IMR-90 (cell line): ENCODE data around the gene STAT4. TPM values are rescaled to one million over a fixed set of nuclear protein-coding genes. Genes with fewer than 3 reads are reported as not detected.

ENCODE experiments used
- ATAC-seq: fragments of 200-7000 bp; cut with Tn5 transposase; 2 replicates; pipeline ENCODE4 v1.9.1; 2020; ENCODE audit warnings: low read depth, mild to moderate bottlenecking, moderate library complexity
- BruUV-seq: library from RNA; stranded (reverse); fragments of 400-500 nt; replicated peaks from 2 replicates; lab custom pipeline; 2021; lab: Mats Ljungman, UMichigan
- CTCF ChIA-PET: fragments of 300-600 bp; formaldehyde crosslinking; extraction: SDS; loops from one replicate; lab custom pipeline; 2021; ENCODE audit warnings: antibody characterized with exemption; lab: Yijun Ruan, JAX
- POLR2A ChIA-PET: fragments of 300-600 bp; sonication (Branson Sonifier 250); formaldehyde crosslinking; loops from one replicate; lab custom pipeline; 2022; ENCODE audit warnings: antibody characterized with exemption; ENCODE audit not compliant: unreplicated experiment; lab: Charles Lee
- DNase-seq: peaks from one replicate; pipeline ENCODE4 v3.0.0; 2013
- H2AFZ ChIP-seq: replicated peaks from 2 replicates; pipeline ENCODE3; 2013; ENCODE audit warnings: low read length, mild to moderate bottlenecking; ENCODE audit not compliant: poor library complexity
- H2AK5ac ChIP-seq: 2 replicates; pipeline ENCODE4 v1.6.1; 2013; ENCODE audit warnings: low read depth, low read length, inconsistent platforms
- H2AK9ac ChIP-seq: replicated peaks from 2 replicates; pipeline ENCODE3; 2013; ENCODE audit warnings: mild to moderate bottlenecking, low read depth, low read length, moderate library complexity; ENCODE audit not compliant: poor library complexity
- H2BK120ac ChIP-seq: 2 replicates; pipeline ENCODE4 v1.6.1; 2013; ENCODE audit warnings: low read depth, low read length, inconsistent platforms
- H2BK15ac ChIP-seq: 3 replicates; pipeline ENCODE4 v1.6.1; 2013; ENCODE audit warnings: low read depth, low read length, inconsistent platforms
- H2BK20ac ChIP-seq: 2 replicates; pipeline ENCODE4 v1.6.1; 2013; ENCODE audit warnings: low read depth, mild to moderate bottlenecking, inconsistent platforms, low read length, moderate library complexity
- H2BK5ac ChIP-seq: 2 replicates; pipeline ENCODE4 v1.6.1; 2013; ENCODE audit warnings: mild to moderate bottlenecking, low read depth, low read length, inconsistent platforms; ENCODE audit not compliant: poor library complexity, severe bottlenecking
- H3K14ac ChIP-seq: replicated peaks from 2 replicates; pipeline ENCODE4 v1.6.1; 2013; ENCODE audit warnings: low read depth, low read length, inconsistent platforms
- H3K18ac ChIP-seq: 2 replicates; pipeline ENCODE4 v1.6.1; 2013; ENCODE audit warnings: low read depth, low read length, control low read depth
- H3K23ac ChIP-seq: 2 replicates; pipeline ENCODE4 v1.6.1; 2013; ENCODE audit warnings: low read depth, low read length, inconsistent platforms
- H3K27ac ChIP-seq: 2 replicates; pipeline ENCODE4 v1.5.1; 2013; ENCODE audit warnings: mild to moderate bottlenecking, control low read depth, low read length; ENCODE audit not compliant: insufficient read depth
- H3K27me3 ChIP-seq: 2 replicates; pipeline ENCODE4 v1.6.1; 2013; ENCODE audit warnings: low read length; ENCODE audit not compliant: control insufficient read depth, insufficient read depth
- H3K36me3 ChIP-seq: 2 replicates; pipeline ENCODE4 v1.6.1; 2013; ENCODE audit warnings: low read length, mixed read lengths; ENCODE audit not compliant: control insufficient read depth, insufficient read depth
- H3K4ac ChIP-seq: 2 replicates; pipeline ENCODE4 v1.6.1; 2013; ENCODE audit warnings: low read depth, low read length, inconsistent platforms
- H3K4me1 ChIP-seq: 2 replicates; pipeline ENCODE4 v1.6.1; 2013; ENCODE audit warnings: low read length, mixed read lengths; ENCODE audit not compliant: control insufficient read depth, insufficient read depth
- H3K4me2 ChIP-seq: 2 replicates; pipeline ENCODE4 v1.6.1; 2013; ENCODE audit warnings: low read depth, mild to moderate bottlenecking, control low read depth, low read length, moderate library complexity
- H3K4me3 ChIP-seq: 2 replicates; pipeline ENCODE4 v1.5.1; 2013; ENCODE audit warnings: low read depth, mild to moderate bottlenecking, control low read depth, low read length, moderate library complexity; ENCODE audit not compliant: insufficient read depth
- H3K56ac ChIP-seq: 2 replicates; pipeline ENCODE4 v1.6.1; 2013; ENCODE audit warnings: low read length, inconsistent platforms; ENCODE audit not compliant: insufficient read depth; ENCODE audit errors: extremely low read depth
- H3K79me1 ChIP-seq, 2 experiments: 2 replicates each; pipeline ENCODE4 v1.6.1; 2013; ENCODE audit warnings: low read length in 2 of 2, inconsistent platforms in 1 of 2, low read depth in 1 of 2
- H3K9ac ChIP-seq: 2 replicates; pipeline ENCODE4 v1.6.1; 2013; ENCODE audit warnings: low read depth, low read length, control low read depth
- H3K9me1 ChIP-seq: 2 replicates; pipeline ENCODE4 v1.6.1; 2013; ENCODE audit warnings: low read length, inconsistent platforms; ENCODE audit not compliant: insufficient read depth
- H3K9me3 ChIP-seq: 2 replicates; pipeline ENCODE4 v1.6.1; 2013; ENCODE audit warnings: low read length; ENCODE audit not compliant: control insufficient read depth, insufficient read depth
- H4K20me1 ChIP-seq: 2 replicates; pipeline ENCODE4 v1.6.1; 2013; ENCODE audit warnings: low read length, inconsistent platforms; ENCODE audit not compliant: insufficient read depth
- H4K5ac ChIP-seq: 2 replicates; pipeline ENCODE4 v1.6.1; 2013; ENCODE audit warnings: mild to moderate bottlenecking, low read depth, low read length, control low read depth
- H4K8ac ChIP-seq, 2 experiments: 2 replicates each; pipeline ENCODE4 v1.6.1; 2013; ENCODE audit warnings: low read depth in 2 of 2, low read length in 2 of 2, control low read depth in 1 of 2, inconsistent platforms in 1 of 2
- H4K91ac ChIP-seq: 2 replicates; pipeline ENCODE4 v1.6.1; 2013; ENCODE audit warnings: low read depth, low read length, inconsistent platforms; ENCODE audit not compliant: insufficient read depth
- BHLHE40 ChIP-seq: fragments of 150-350 bp; IDR thresholded peaks from 2 replicates; pipeline ENCODE4 v1.6.1; 2016; ENCODE audit warnings: mild to moderate bottlenecking, low read depth, low read length
- CEBPB ChIP-seq: IDR thresholded peaks from 2 replicates; pipeline ENCODE4 v1.6.1; 2012; ENCODE audit warnings: low read depth, low read length, improper control_type of control experiment
- CHD1 ChIP-seq: IDR thresholded peaks from 2 replicates; pipeline ENCODE4 v1.6.1; 2012; ENCODE audit warnings: low read depth, low read length, improper control_type of control experiment
- CTCF ChIP-seq: conservative IDR thresholded peaks from 2 replicates; pipeline ENCODE4 v1.5.1; 2012; ENCODE audit warnings: mild to moderate bottlenecking, low read depth, low read length, improper control_type of control experiment
- ELK1 ChIP-seq: fragments of 150-350 bp; IDR thresholded peaks from 2 replicates; pipeline ENCODE4 v1.6.1; 2016; ENCODE audit warnings: low read depth, mild to moderate bottlenecking, low read length, moderate library complexity, borderline replicate concordance
- FOS ChIP-seq: fragments of 150-350 bp; IDR thresholded peaks from 2 replicates; pipeline ENCODE4 v1.6.1; 2016; ENCODE audit warnings: low read depth, low read length
- MAFK ChIP-seq: IDR thresholded peaks from 2 replicates; pipeline ENCODE4 v1.6.1; 2012; ENCODE audit warnings: low read depth, low read length, improper control_type of control experiment
- MAZ ChIP-seq: IDR thresholded peaks from 2 replicates; pipeline ENCODE4 v1.6.1; 2012; ENCODE audit warnings: low read depth, mild to moderate bottlenecking, low read length, improper control_type of control experiment, moderate library complexity, borderline replicate concordance
- POLR2A ChIP-seq: IDR thresholded peaks from 2 replicates; pipeline ENCODE4 v1.6.1; 2012; ENCODE audit warnings: mild to moderate bottlenecking, low read depth, low read length
- RAD21 ChIP-seq: IDR thresholded peaks from 2 replicates; pipeline ENCODE4 v1.6.1; 2012; ENCODE audit warnings: low read length, improper control_type of control experiment
- RCOR1 ChIP-seq: IDR thresholded peaks from 2 replicates; pipeline ENCODE4 v1.6.1; 2012; ENCODE audit warnings: mild to moderate bottlenecking, low read length, improper control_type of control experiment; ENCODE audit not compliant: insufficient replicate concordance
- SMC3 ChIP-seq: fragments of 150-350 bp; IDR thresholded peaks from 2 replicates; pipeline ENCODE4 v1.6.1; 2016; ENCODE audit warnings: low read depth, mild to moderate bottlenecking, antibody characterized with exemption, low read length, moderate library complexity
- USF2 ChIP-seq: fragments of 150-350 bp; IDR thresholded peaks from 2 replicates; pipeline ENCODE4 v1.6.1; 2017; ENCODE audit warnings: mild to moderate bottlenecking, antibody characterized with exemption, low read length, low read depth
- WGBS, 2 experiments: methylation state at CpG; one replicate each; pipeline versions ENCODE4 v1.1.5 to v1.1.7; 2013; ENCODE audit warnings: missing lambda C conversion rate in 2 of 2; ENCODE audit not compliant: insufficient read length in 1 of 2; ENCODE audit errors: extremely low coverage in 2 of 2; 5-methylcytosine and 5-hydroxymethylcytosine counted together
- dilution Hi-C: fragments of 300-500 bp; cut with HindIII; formaldehyde crosslinking; loops from one replicate; pipeline ENCODE4 v1.14.3; 2018; ENCODE audit warnings: low sequenced_read_pairs; ENCODE audit not compliant: unreplicated experiment
- in situ Hi-C: fragments of 300-500 bp; cut with MboI; formaldehyde crosslinking; loops from 3 replicates; pipeline ENCODE4 v1.14.3; 2019; ENCODE audit warnings: low sequenced_read_pairs, inconsistent platforms, mixed read lengths
- intact Hi-C: fragments of 100-400 bp; cut with micrococcal nuclease; formaldehyde crosslinking; loops from 2 replicates; pipeline ENCODE4 v1.10.0; 2022
- polyA plus RNA-seq, 3 experiments: library from polyadenylated mRNA; depleted of rRNA; stranded (reverse); fragments of >200 nt; gene quantifications; 2 replicates each; pipeline ENCODE4 v1.2.3, GENCODE V29; 2012; ENCODE audit warnings: low replicate concordance in 1 of 3
- total RNA-seq: library from RNA; depleted of rRNA; stranded (reverse); fragments of >200 nt; gene quantifications from 2 replicates; pipeline ENCODE4 v1.2.3, GENCODE V29; 2012

STAT4 gene
- total and polyA plus RNA-seq, 2 of the 4 experiments (the other 2 are of a cell fraction): 0.36 to 0.48 TPM

GRCh38 chr2:191023235-191023679 lies 127.5 kb downstream of the STAT4 start:
- BruUV-seq: no TSS peak
- no peaks in the 10 kb centered on the region for H4K20me1 ChIP-seq
- WGBS, 2 experiments: 96% methylated on average over 3 of the region's 7 CpGs; no CpG with 5 or more reads in 1 of the 2 experiments

More at GRCh38 chr2:191023235-191023679, 127.5 kb downstream of the STAT4 start:
- dilution Hi-C loops: no loop called here
- Histone ChIP-seq H3K14ac (peak overlapping the region; percentile 34; the same call in 1 of the 2 replicates), H3K23ac (peak overlapping the region; percentile 48; the same call in 1 of the 2 replicates), H2AFZ (no peak overlapping the region), H3K4ac (peak overlapping the region; percentile 83), H3K9ac (no peak overlapping the region), H3K56ac (no peak overlapping the region), H2BK15ac (peak overlapping the region; percentile 83; the same call in 2 of the 3 replicates), H2BK20ac (peak overlapping the region; percentile 72), H4K8ac (peak overlapping the region; percentile 11 to 62; a peak in 2 of 4 replicates), H3K27me3 (no peaks in the 10 kb centered on the region), H2AK5ac (peak overlapping the region; percentile 87), H3K4me2 (peak overlapping the region; percentile 40), H3K79me1 (peaks cover 6 to 25% of the 10 kb centered on the region in 2 experiments; a peak in 3 of 4 replicates), H2BK120ac (peak overlapping the region; percentile 92; the same call in 1 of the 2 replicates), H3K9me1 (peaks cover 12% of the 10 kb centered on the region), H3K9me3 (no peaks in the 10 kb centered on the region), H3K4me3 (no peak overlapping the region), H3K27ac (peak overlapping the region; percentile 30; the same call in 1 of the 2 replicates), H4K5ac (peak overlapping the region; percentile 25; the same call in 1 of the 2 replicates), H4K91ac (peak overlapping the region; percentile 81), H2AK9ac (no peak overlapping the region), H3K36me3 (no peaks in the 10 kb centered on the region), H3K4me1 (peaks cover 14% of the 10 kb centered on the region), H3K18ac (peak overlapping the region; percentile 39; the same call in 1 of the 2 replicates), H2BK5ac (peak overlapping the region; percentile 69)
- TF ChIP-seq FOS: no peak
- no peak for TF ChIP-seq BHLHE40
- no peak for TF ChIP-seq CHD1
- TF ChIP-seq SMC3: no peak
- no peak for TF ChIP-seq CEBPB
- TF ChIP-seq RCOR1: no peak
- no peak for TF ChIP-seq USF2
- no peak for TF ChIP-seq POLR2A
- TF ChIP-seq ELK1: no peak
- no peak for TF ChIP-seq RAD21
- no peak for TF ChIP-seq MAZ
- TF ChIP-seq CTCF: no peak
- no peak for TF ChIP-seq MAFK
- no peak for DNase-seq
- in situ Hi-C loops: no loop called here
- ATAC-seq: no peak
- ChIA-PET CTCF (interaction anchor here (1.0 to 1.4 kb wide), 3 partner anchors 12 to 499 kb away, joined by 4 to 5 read pairs (median 4); no protein-coding TSS in a partner anchor), POLR2A (no interaction called here)
- intact Hi-C loops: loop anchor here (1.0 kb wide), 1 partner anchor 9 kb away; no protein-coding TSS in a partner anchor
